HG03280 (cell line): ENCODE results near the gene IQSEC3.

Experiments used
- ATAC-seq: cut with Tn5 transposase; IDR thresholded peaks from one replicate; pipeline ENCODE4 v1.9.1; 2021; ENCODE audit warnings: mild to moderate bottlenecking, moderate library complexity; ENCODE audit not compliant: unreplicated experiment

IQSEC3 gene

GRCh38 chr12:138171-138897 lies 71.8 kb downstream of the IQSEC3 start:
- ATAC-seq: no peak

- no peak for ATAC-seq
Measured at GRCh38 chr12:138898-139534, 72.4 kb downstream of the IQSEC3 start.

DNA sequence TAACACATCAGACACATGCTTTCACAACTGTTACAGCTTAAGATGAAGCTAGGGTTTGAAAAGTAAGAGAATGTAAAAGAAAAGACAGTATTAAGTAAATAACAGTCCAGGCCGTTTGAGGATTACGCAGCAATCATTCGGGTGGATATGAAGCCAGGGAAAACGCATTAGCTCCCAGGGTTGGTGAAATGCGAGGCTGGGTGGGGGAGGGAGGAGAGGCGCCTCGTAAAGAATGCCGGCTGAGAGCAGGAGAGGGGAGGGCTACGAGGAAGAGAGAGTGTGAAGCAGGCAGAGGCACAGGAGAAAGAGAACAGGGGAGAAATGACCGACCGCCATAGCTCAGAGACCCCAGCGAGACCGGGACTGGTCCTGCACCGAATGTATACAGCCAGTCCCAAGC lies 73.0 kb downstream of the IQSEC3 start:
- no peak for ATAC-seq

GRCh38 chr12:140162-140561 lies 73.6 kb downstream of the IQSEC3 start:
- no peak for ATAC-seq

GRCh38 chr12:143964-144649 lies 77.5 kb downstream of the IQSEC3 start:
- ATAC-seq: no peak

GRCh38 chr12:144650-145284 lies 78.2 kb downstream of the IQSEC3 start:
- no peak for ATAC-seq

- no peak for ATAC-seq
Measured at GRCh38 chr12:145369-145960, 78.9 kb downstream of the IQSEC3 start.

- no peak for ATAC-seq
Measured at GRCh38 chr12:147242-147641, 80.7 kb downstream of the IQSEC3 start.

DNA sequence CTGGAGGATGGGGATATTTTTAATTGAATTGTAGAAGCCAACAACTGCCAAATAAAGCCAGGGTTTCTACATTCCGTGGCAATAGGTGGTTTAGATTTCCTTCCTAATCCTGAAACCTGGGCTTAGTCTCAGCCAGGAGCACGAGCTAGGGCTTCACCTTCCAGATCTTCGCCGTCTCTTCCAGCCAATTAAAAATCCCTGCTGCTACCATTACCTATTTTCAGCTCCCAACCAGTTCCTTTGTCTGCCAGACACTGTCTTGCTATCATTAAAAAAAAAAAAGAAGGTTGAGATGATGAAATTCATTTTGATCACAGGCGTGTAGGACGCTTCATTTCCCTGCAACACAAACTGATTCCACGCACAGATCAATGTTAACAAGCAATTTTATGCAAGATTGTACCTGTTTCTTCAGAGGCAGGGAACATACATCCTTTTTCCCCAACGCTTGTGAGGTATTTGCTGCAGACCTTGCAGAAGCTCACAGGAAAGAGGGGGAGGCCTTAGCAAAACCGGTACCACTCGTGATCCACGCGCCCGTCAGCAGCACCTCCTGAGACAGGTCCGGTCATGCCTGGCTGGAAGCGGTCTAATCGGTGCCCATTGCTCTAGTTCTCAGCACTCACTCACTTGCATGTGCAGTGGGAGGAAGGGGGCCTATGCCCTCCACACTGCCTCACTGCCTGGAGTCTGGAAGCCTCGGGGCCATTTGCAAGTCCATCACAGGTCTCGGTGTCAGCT lies 82.3 kb downstream of the IQSEC3 start:
- no peak for ATAC-seq

- ATAC-seq: no peak
Measured at GRCh38 chr12:151579-151978, 85.0 kb downstream of the IQSEC3 start.

DNA sequence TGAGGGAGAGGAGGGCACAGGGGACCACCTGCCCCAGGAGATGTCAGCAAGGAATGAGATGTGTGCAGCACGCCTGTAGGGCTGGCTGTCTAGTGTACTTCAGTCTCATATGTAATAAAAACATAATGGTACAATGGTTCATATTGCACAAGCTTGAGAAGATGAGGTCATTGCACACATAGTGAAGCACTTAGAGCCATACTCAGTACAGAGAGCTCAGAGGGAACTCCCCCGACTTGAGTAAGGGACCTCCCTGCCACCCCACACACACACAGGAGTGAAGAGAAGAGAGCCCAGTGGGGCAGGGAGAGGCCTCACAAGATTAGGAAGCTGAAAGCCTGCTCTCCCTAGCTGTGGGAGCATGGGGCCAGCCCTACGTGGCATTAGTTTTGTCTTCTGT lies 85.9 kb downstream of the IQSEC3 start:
- ATAC-seq: no peak

DNA sequence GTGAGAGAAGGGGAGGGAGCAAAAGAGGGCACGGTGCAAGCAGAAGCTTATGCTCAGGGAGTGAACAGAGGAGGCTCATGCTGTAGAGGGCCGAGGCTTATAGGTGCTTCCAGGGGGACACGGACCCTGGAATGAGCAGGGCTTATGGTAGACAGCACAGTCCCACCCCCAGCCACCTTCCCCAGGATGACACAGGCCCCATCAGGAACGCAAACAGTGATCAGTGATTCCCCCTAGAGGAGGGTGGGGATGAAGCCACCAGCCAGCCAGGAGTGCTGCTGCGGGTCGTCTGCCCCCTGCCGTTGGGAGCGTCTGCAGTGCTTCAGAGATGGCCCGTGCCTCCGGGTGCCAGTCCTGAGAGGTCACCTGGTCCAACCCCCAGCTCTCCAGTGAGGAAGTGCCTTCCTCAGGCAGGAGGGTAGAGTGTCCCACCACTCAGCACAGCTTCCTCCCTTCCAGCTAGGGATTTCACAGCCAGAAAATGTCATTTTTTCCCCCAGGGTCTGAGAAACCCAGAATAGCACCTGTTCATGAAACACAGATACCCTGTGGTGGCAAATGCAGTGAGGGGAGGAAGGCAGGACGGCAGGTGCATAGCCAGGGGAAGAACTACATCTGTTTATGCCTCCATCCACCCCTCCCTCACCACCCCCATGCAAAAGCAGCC lies 86.6 kb downstream of the IQSEC3 start:
- peak; percentile 74 for ATAC-seq

DNA sequence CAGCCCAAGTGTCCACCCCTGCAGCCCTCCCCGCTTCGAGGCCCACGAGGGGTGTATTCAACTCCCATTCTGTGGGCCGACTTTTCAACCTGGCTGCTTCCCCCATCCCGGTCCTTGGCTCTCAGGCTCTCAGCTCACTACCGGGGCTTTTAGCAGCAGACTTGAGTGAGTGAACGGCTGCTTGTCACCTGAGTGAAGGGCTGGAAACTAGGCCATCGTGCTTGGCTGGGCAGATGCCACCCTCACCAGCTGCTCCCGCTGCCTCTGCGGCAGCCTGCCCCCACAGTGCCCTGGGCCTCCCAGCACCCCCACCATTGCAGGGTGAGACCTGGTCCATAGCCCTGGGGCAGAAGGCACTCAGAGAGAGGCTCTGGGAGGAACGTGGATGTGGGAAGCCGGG lies 87.5 kb downstream of the IQSEC3 start:
- no peak for ATAC-seq

DNA sequence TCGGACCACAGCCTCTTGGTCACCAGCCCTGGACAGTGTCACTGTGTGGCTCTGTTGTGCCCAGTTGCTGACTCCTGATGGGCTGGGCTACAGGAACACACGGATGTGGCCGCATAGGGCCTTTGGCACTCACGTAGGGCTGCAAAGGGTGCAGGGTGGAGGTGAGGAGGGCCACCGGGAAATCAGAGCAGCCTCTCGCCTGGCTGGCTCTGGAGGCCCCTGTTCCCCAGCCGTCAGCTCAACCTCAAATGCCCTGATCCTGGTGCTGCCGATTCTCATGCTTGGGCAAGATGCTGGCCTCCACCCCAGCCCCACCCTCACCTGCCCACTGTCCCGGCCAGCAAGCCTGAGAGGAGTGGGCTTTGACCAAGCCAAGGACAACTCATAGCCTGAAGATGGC lies 88.4 kb downstream of the IQSEC3 start:
- no peak for ATAC-seq

- no peak for ATAC-seq
Measured at GRCh38 chr12:155646-156045, 89.1 kb downstream of the IQSEC3 start.

- ATAC-seq: no peak
Measured at GRCh38 chr12:156945-157344, 90.4 kb downstream of the IQSEC3 start.

DNA sequence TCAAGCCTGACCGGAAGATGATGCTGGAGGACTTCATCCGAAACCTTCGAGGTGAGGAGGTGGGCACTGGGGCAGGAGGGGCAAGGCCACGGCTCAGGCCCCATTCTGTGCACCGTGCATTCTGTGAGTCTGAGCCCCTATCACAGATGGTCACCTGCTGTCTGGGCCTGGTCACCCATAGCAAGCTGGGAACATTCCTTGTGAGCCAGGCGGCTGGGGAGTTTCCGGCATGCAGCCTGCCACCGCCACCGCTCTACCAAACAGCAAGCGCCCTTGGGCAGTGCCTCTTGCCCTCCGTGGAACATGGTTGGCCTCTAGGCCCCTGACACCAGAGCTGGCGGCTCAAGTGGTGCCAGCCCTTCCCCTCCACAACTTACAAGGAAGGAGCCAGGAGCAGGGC lies 91.1 kb downstream of the IQSEC3 start:
- no peak for ATAC-seq

GRCh38 chr12:159156-159782 lies 92.7 kb downstream of the IQSEC3 start:
- ATAC-seq: no peak

DNA sequence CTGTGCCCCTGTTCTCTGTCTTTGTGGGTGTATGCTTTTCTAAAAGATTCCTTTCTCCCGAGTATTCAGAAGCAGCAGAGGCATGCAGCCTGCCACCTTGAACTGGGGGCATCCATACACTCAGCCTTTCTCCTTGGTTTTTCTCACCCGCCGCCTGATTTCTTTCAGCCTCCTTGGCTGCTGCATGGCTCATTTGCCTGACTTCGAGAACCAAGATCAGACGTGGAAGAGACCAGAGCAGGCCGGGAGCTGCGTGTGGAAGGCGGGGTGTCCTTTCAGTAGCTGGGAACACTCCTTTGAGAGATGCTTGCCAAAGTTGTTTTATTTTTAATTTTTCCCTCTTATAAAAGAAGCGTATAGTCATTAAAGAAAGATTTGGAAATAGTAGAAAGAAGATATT lies 94.3 kb downstream of the IQSEC3 start:
- no peak for ATAC-seq

GRCh38 chr12:161823-162222 lies 95.3 kb downstream of the IQSEC3 start:
- no peak for ATAC-seq
